ENCODE data around the gene PCSK5.

GRCh38 chr9:75866273-75866871 lies 24.1 kb upstream of the PCSK5 start:
- TF ChIP-seq CTCF (IDR thresholded peaks at IDR 0.05; ENCODE audit: low read length) (peak; percentile 72), EZH2 (optimal IDR thresholded peaks at IDR 0.05; ENCODE audit: low read depth, low read length) (no peak), EZH2phosphoT487 (IDR thresholded peaks at IDR 0.05; ENCODE audit: low read length) (no peak)
